SK-N-SH (cell line): ENCODE data around the gene OR6C75. TPM values are rescaled to one million over a fixed set of nuclear protein-coding genes. Genes with fewer than 3 reads are reported as not detected.

Source experiments
- CTCF ChIA-PET: fragments of 300-600, 350-600 bp; formaldehyde crosslinking; extraction: SDS; loops from one replicate; lab custom pipeline; 2021; lab: Yijun Ruan, JAX
- POLR2A ChIA-PET: fragments of 350-600 bp; sonication (Branson Sonifier 250); formaldehyde crosslinking; extraction: SDS; loops from one replicate; lab custom pipeline; 2020; ENCODE audit warnings: antibody characterized with exemption, inconsistent platforms; lab: Yijun Ruan, JAX
- DNase-seq: peaks from one replicate; pipeline ENCODE4 v3.0.0; 2012
- H2AFZ ChIP-seq: fragments of 200-600 bp; sonication (generic); 2 replicates; pipeline ENCODE4 v1.8.1; 2016; ENCODE audit warnings: antibody characterized with exemption, mild to moderate bottlenecking, low read depth
- H3F3A ChIP-seq: fragments of 200-600 bp; sonication (generic); replicated peaks from 2 replicates; pipeline ENCODE3; 2016; ENCODE audit warnings: antibody characterized with exemption, mild to moderate bottlenecking; ENCODE audit not compliant: insufficient read depth
- H3K27ac ChIP-seq, 2 experiments: fragments of 200-500 bp in 1 of 2; fragments of 200-600 bp in 1 of 2; sonication (Bioruptor generic) in 1 of 2; sonication (generic), shearing (Covaris generic) in 1 of 2; 2 replicates each; pipeline versions ENCODE4 v1.5.1 to v1.6.1; 2014 to 2016; ENCODE audit warnings: low read depth in 2 of 2, inconsistent platforms in 1 of 2, low read length in 1 of 2, mild to moderate bottlenecking in 1 of 2, mixed read lengths in 1 of 2
- H3K27me3 ChIP-seq: fragments of 200-600 bp; sonication (generic), shearing (Covaris generic); 2 replicates; pipeline ENCODE4 v1.6.1; 2016; ENCODE audit warnings: mixed run types; ENCODE audit not compliant: insufficient read depth
- H3K36me3 ChIP-seq, 2 experiments: fragments of 200-500 bp in 1 of 2; fragments of 200-600 bp in 1 of 2; sonication (Bioruptor generic) in 1 of 2; sonication (generic) in 1 of 2; replicated peaks in 1 of 2; 2 replicates each; pipeline versions ENCODE3 to v1.5.1; 2014 to 2016; ENCODE audit warnings: low read length in 1 of 2, mild to moderate bottlenecking in 1 of 2; ENCODE audit not compliant: insufficient read depth in 2 of 2, control insufficient read depth in 1 of 2
- H3K4me1 ChIP-seq, 2 experiments: fragments of 200-500 bp in 1 of 2; fragments of 200-600 bp in 1 of 2; sonication (Bioruptor generic) in 1 of 2; sonication (generic), shearing (Covaris generic) in 1 of 2; 2 replicates each; pipeline versions ENCODE4 v1.5.1 to v1.6.1; 2014 to 2016; ENCODE audit warnings: low read depth in 1 of 2, low read length in 1 of 2, mixed run types in 1 of 2; ENCODE audit not compliant: insufficient read depth in 2 of 2, control insufficient read depth in 1 of 2
- H3K4me2 ChIP-seq: fragments of 200-600 bp; sonication (generic), shearing (Covaris generic); 2 replicates; pipeline ENCODE4 v1.6.1; 2017; ENCODE audit warnings: mixed run types
- H3K4me3 ChIP-seq, 2 experiments: fragments of 200-500 bp in 1 of 2; fragments of 200-600 bp in 1 of 2; sonication (Bioruptor generic) in 1 of 2; sonication (generic), shearing (Covaris generic) in 1 of 2; 2 replicates each; pipeline versions ENCODE4 v1.5.1 to v1.8.1; 2014 to 2016; ENCODE audit warnings: low read depth in 2 of 2, inconsistent platforms in 1 of 2, low read length in 1 of 2, mild to moderate bottlenecking in 1 of 2, mixed read lengths in 1 of 2, moderate library complexity in 1 of 2
- H3K79me2 ChIP-seq: fragments of 200-600 bp; sonication (generic); 2 replicates; pipeline ENCODE4 v1.8.1; 2017; ENCODE audit warnings: mild to moderate bottlenecking; ENCODE audit not compliant: insufficient read depth
- H3K9ac ChIP-seq: fragments of 200-600 bp; sonication (generic); 2 replicates; pipeline ENCODE4 v1.6.1; 2017; ENCODE audit warnings: mixed run types
- H3K9me2 ChIP-seq: fragments of 200-600 bp; sonication (generic); 2 replicates; pipeline ENCODE4 v1.6.1; 2017; ENCODE audit warnings: mixed run types
- H3K9me3 ChIP-seq: fragments of 200-600 bp; sonication (generic); 2 replicates; pipeline ENCODE4 v1.6.1; 2017; ENCODE audit warnings: mixed run types, mild to moderate bottlenecking, moderate library complexity
- H4K20me1 ChIP-seq: fragments of 200-600 bp; sonication (generic); 2 replicates; pipeline ENCODE4 v1.6.1; 2017; ENCODE audit warnings: mild to moderate bottlenecking, mixed run types; ENCODE audit not compliant: insufficient read depth
- CTCF ChIP-seq: fragments of 200-600 bp; sonication (generic); IDR thresholded peaks from 2 replicates; pipeline ENCODE4 v1.6.1; 2017; ENCODE audit warnings: antibody characterized with exemption, mild to moderate bottlenecking, moderate library complexity
- ELF1 ChIP-seq: IDR thresholded peaks from 2 replicates; pipeline ENCODE4 v1.4.0; 2012
- EP300 ChIP-seq, 2 experiments: IDR thresholded peaks; 2 replicates each; pipeline versions ENCODE4 v1.4.0 to v1.6.1; 2012; ENCODE audit warnings: borderline replicate concordance in 1 of 2, low read depth in 1 of 2, low read length in 1 of 2
- EZH2phosphoT487 ChIP-seq: fragments of 200-600 bp; sonication (generic); IDR thresholded peaks from 2 replicates; pipeline ENCODE4 v1.6.1; 2017; ENCODE audit warnings: low read depth, mixed run types, mild to moderate bottlenecking, antibody characterized with exemption, moderate library complexity, borderline replicate concordance
- GATA2 ChIP-seq: sonication (generic); formaldehyde crosslinking; IDR thresholded peaks from 2 replicates; pipeline ENCODE4 v1.5.0; 2020; ENCODE audit warnings: mild to moderate bottlenecking, missing genetic modification reagents
- MAX ChIP-seq: IDR thresholded peaks from 2 replicates; pipeline ENCODE4 v1.4.0; 2012; ENCODE audit warnings: low read depth
- MXI1 ChIP-seq: IDR thresholded peaks from 2 replicates; pipeline ENCODE4 v1.6.1; 2012; ENCODE audit warnings: mild to moderate bottlenecking, low read depth, low read length, improper control_type of control experiment
- NFIC ChIP-seq: IDR thresholded peaks from 2 replicates; pipeline ENCODE4 v1.4.0; 2012; ENCODE audit warnings: borderline replicate concordance
- NRF1 ChIP-seq: IDR thresholded peaks from 2 replicates; pipeline ENCODE4 v1.6.1; 2012; ENCODE audit warnings: low read depth, mild to moderate bottlenecking, low read length
- RCOR1 ChIP-seq: fragments of 150-350 bp; IDR thresholded peaks from 2 replicates; pipeline ENCODE4 v1.6.1; 2017; ENCODE audit warnings: antibody characterized with exemption, low read length
- RXRA ChIP-seq: IDR thresholded peaks from 2 replicates; pipeline ENCODE4 v1.4.0; 2012; ENCODE audit warnings: low read depth, mild to moderate bottlenecking, borderline replicate concordance
- SIN3A ChIP-seq: IDR thresholded peaks from 2 replicates; pipeline ENCODE4 v1.6.1; 2012; ENCODE audit warnings: low read depth, mild to moderate bottlenecking, low read length, moderate library complexity, borderline replicate concordance
- SMC3 ChIP-seq: IDR thresholded peaks from 2 replicates; pipeline ENCODE4 v1.6.1; 2012; ENCODE audit warnings: low read depth, low read length, improper control_type of control experiment
- TEAD4 ChIP-seq: IDR thresholded peaks from 2 replicates; pipeline ENCODE4 v1.4.0; 2012; ENCODE audit warnings: mild to moderate bottlenecking, borderline replicate concordance; ENCODE audit not compliant: insufficient read depth
- USF1 ChIP-seq: IDR thresholded peaks from 2 replicates; pipeline ENCODE4 v1.4.0; 2012; ENCODE audit warnings: low read depth, borderline replicate concordance
- WGBS: methylation state at CpG from one replicate; pipeline ENCODE4 v1.1.6; 2017; ENCODE audit warnings: low lambda C conversion rate; 5-methylcytosine and 5-hydroxymethylcytosine counted together
- polyA plus RNA-seq, 3 experiments: library from polyadenylated mRNA; depleted of rRNA; stranded (reverse); fragments of >200 nt; gene quantifications; 2 replicates each; pipeline ENCODE4 v1.2.3, GENCODE V29; 2012
- TF ChIP-seq, protein P1 (sequence below): IDR thresholded peaks from 2 replicates; pipeline ENCODE4 v1.4.0; 2012; ENCODE audit warnings: low read depth, borderline replicate concordance
- TF ChIP-seq, protein P2 (sequence below): IDR thresholded peaks from 2 replicates; pipeline ENCODE4 v1.6.1; 2012; ENCODE audit warnings: mild to moderate bottlenecking, low read depth, low read length, moderate library complexity
- TF ChIP-seq, protein P3 (sequence below): fragments of 150-350 bp; IDR thresholded peaks from 2 replicates; pipeline ENCODE4 v1.6.1; 2016; ENCODE audit warnings: mild to moderate bottlenecking, low read depth, low read length

The OR6C75 gene
- not detected in 2 replicates for polyA plus RNA-seq (2012; rRNA removed)
- polyA plus RNA-seq (2012; cell fraction: cytosol; rRNA removed), result not detected in 2 replicates
- polyA plus RNA-seq (2012; cell fraction: nucleus; rRNA removed), result not detected in 2 replicates

DNA sequence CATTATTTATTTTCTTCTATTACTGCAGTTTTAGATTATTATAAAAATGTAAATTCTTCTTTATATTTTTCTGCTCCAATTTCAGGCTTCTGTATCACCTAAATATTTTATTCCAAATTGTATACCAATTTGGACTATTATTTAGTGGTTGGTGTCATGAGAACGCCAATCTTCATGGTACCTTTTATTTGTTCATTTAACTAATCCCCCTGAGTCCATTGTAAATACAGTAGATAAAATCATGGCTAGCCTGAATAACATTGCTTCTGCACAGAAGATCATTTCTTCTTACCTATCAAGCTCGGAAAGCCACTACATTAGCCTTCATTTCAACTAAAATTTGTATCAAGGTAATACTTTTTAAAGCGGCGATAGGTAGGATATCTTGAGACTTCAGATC is at the start of gene OR6C75:
TSS of gene OR6C75 (plus strand) at position 301 of the 400 bp plus-strand sequence. CDS start 2,136 bp downstream, outside the sequence.
- H3K4me2 ChIP-seq, result no peak within 1 kb of the TSS
- no peaks in the 10 kb centered on the region for H3K9me2 ChIP-seq
- no peaks in the 10 kb centered on the region for H4K20me1 ChIP-seq
- no peak for DNase-seq
- no peaks in the 10 kb centered on the region for H3F3A ChIP-seq
- no peaks in the 10 kb centered on the region for H3K9me3 ChIP-seq
- H3K36me3 ChIP-seq, result no peaks in the 10 kb centered on the region
- TF ChIP-seq, protein P1, sequence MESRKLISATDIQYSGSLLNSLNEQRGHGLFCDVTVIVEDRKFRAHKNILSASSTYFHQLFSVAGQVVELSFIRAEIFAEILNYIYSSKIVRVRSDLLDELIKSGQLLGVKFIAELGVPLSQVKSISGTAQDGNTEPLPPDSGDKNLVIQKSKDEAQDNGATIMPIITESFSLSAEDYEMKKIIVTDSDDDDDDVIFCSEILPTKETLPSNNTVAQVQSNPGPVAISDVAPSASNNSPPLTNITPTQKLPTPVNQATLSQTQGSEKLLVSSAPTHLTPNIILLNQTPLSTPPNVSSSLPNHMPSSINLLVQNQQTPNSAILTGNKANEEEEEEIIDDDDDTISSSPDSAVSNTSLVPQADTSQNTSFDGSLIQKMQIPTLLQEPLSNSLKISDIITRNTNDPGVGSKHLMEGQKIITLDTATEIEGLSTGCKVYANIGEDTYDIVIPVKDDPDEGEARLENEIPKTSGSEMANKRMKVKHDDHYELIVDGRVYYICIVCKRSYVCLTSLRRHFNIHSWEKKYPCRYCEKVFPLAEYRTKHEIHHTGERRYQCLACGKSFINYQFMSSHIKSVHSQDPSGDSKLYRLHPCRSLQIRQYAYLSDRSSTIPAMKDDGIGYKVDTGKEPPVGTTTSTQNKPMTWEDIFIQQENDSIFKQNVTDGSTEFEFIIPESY, result no peak
- TF ChIP-seq RCOR1, result no peak
- TF ChIP-seq, protein P2, sequence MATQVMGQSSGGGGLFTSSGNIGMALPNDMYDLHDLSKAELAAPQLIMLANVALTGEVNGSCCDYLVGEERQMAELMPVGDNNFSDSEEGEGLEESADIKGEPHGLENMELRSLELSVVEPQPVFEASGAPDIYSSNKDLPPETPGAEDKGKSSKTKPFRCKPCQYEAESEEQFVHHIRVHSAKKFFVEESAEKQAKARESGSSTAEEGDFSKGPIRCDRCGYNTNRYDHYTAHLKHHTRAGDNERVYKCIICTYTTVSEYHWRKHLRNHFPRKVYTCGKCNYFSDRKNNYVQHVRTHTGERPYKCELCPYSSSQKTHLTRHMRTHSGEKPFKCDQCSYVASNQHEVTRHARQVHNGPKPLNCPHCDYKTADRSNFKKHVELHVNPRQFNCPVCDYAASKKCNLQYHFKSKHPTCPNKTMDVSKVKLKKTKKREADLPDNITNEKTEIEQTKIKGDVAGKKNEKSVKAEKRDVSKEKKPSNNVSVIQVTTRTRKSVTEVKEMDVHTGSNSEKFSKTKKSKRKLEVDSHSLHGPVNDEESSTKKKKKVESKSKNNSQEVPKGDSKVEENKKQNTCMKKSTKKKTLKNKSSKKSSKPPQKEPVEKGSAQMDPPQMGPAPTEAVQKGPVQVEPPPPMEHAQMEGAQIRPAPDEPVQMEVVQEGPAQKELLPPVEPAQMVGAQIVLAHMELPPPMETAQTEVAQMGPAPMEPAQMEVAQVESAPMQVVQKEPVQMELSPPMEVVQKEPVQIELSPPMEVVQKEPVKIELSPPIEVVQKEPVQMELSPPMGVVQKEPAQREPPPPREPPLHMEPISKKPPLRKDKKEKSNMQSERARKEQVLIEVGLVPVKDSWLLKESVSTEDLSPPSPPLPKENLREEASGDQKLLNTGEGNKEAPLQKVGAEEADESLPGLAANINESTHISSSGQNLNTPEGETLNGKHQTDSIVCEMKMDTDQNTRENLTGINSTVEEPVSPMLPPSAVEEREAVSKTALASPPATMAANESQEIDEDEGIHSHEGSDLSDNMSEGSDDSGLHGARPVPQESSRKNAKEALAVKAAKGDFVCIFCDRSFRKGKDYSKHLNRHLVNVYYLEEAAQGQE, result no peak
- TF ChIP-seq NRF1, result no peak
- TF ChIP-seq MXI1, result no peak
- TF ChIP-seq EP300 (IDR thresholded peaks at IDR 0.05; ENCODE audit: borderline replicate concordance in 1 of 2, low read depth in 1 of 2, low read length in 1 of 2), result no peak
- no peak for TF ChIP-seq SIN3A
- TF ChIP-seq EZH2phosphoT487, result no peak
- no peak for TF ChIP-seq MAX
- no peak for TF ChIP-seq USF1
- no peak for TF ChIP-seq NFIC
- TF ChIP-seq, protein P3, sequence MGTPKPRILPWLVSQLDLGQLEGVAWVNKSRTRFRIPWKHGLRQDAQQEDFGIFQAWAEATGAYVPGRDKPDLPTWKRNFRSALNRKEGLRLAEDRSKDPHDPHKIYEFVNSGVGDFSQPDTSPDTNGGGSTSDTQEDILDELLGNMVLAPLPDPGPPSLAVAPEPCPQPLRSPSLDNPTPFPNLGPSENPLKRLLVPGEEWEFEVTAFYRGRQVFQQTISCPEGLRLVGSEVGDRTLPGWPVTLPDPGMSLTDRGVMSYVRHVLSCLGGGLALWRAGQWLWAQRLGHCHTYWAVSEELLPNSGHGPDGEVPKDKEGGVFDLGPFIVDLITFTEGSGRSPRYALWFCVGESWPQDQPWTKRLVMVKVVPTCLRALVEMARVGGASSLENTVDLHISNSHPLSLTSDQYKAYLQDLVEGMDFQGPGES, result no peak
- no peak for TF ChIP-seq SMC3
- TF ChIP-seq GATA2 (CRISPR knock-in tag), result no peak
- no peak for TF ChIP-seq CTCF
- TF ChIP-seq RXRA, result no peak
- TF ChIP-seq TEAD4, result no peak
- TF ChIP-seq ELF1, result no peak
- no peak within 1 kb of the TSS for H2AFZ ChIP-seq
- no peak within 1 kb of the TSS for H3K4me3 ChIP-seq
- H3K27me3 ChIP-seq, result no peaks in the 10 kb centered on the region
- no peaks in the 10 kb centered on the region for H3K4me1 ChIP-seq
- ChIA-PET POLR2A (no interaction called here), CTCF (no interaction called here)
- no peaks in the 10 kb centered on the region for H3K79me2 ChIP-seq
- H3K27ac ChIP-seq, result no peak within 1 kb of the TSS
- no peak within 1 kb of the TSS for H3K9ac ChIP-seq
- 6% methylated on average over 4 of the region's 4 CpGs for WGBS
